RWPE2 (cell line): ENCODE measurements around the gene UBE2E2.

Source experiments
- ATAC-seq: fragments of 200-7000 bp; cut with Tn5 transposase; 3 replicates; pipeline ENCODE4 v1.9.1; 2021; ENCODE audit warnings: low read depth
- DNase-seq: peaks from one replicate; pipeline ENCODE4 v3.0.0-alpha.2; 2020; ENCODE audit warnings: low spot score
- H3K27ac ChIP-seq: fragments of 450-650 bp; 2 replicates; pipeline ENCODE4 v1.5.1; 2017; ENCODE audit warnings: mild to moderate bottlenecking; ENCODE audit not compliant: poor library complexity, severe bottlenecking
- H3K27me3 ChIP-seq: fragments of 250-450 bp; sonication (Bioruptor Pico); 2 replicates; pipeline ENCODE4 v1.5.1; 2021; ENCODE audit warnings: mild to moderate bottlenecking, moderate library complexity; ENCODE audit not compliant: insufficient read depth, poor library complexity, severe bottlenecking
- H3K36me3 ChIP-seq: fragments of 250-450 bp; sonication (Bioruptor Pico); 2 replicates; pipeline ENCODE4 v1.5.1; 2020; ENCODE audit warnings: low read depth, mild to moderate bottlenecking, moderate library complexity
- H3K4me1 ChIP-seq: fragments of 250-450 bp; sonication (Bioruptor Pico); 2 replicates; pipeline ENCODE4 v1.5.1; 2021; ENCODE audit warnings: mild to moderate bottlenecking, moderate library complexity; ENCODE audit not compliant: insufficient read depth, poor library complexity, severe bottlenecking
- H3K4me3 ChIP-seq: fragments of 250-450 bp; sonication (Bioruptor Pico); 2 replicates; pipeline ENCODE4 v1.5.1; 2021; ENCODE audit warnings: mild to moderate bottlenecking, moderate library complexity; ENCODE audit not compliant: severe bottlenecking
- H3K9me3 ChIP-seq: fragments of 250-450 bp; sonication (Bioruptor Pico); 2 replicates; pipeline ENCODE4 v1.5.1; 2021; ENCODE audit warnings: mild to moderate bottlenecking, moderate library complexity; ENCODE audit not compliant: severe bottlenecking
- TF ChIP-seq, protein P1 (sequence below): fragments of 450-650 bp; IDR thresholded peaks from one replicate; pipeline ENCODE4 v1.5.1; 2017; ENCODE audit warnings: mild to moderate bottlenecking, moderate library complexity; ENCODE audit not compliant: poor library complexity, severe bottlenecking

UBE2E2 gene

DNA sequence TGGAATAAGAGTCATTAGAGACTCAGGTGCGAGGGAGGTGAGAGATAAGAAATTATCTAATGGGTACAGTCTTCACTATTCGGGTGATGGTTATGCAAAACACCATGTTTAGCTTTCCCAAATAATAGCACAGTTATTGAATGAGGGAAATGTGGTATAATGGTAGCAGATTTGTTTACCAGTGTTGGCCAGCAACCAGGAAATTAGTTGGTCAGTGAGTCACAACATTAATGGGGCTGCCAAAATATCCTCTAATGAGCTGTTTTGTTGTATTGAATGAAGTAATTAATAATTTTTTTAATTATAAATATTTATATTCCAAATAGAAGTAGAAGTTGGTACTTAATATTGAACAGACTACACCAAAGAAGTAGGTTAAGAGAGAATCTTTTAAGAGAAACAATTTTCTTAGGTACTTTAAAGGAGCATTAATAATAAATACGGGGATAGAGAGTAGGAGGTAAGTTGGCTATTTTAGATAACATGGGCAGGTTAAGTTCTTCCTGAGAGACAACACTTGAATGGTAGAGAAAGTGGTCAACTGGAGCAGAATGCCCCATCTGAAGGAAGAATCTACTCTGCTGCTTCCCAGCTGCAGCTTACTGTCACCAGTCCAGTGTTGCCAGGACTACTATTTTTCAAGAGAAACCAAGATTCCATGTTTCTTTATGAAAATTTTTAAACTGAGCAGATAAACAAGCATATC lies 218.8 kb downstream of the UBE2E2 start:
- no peak overlapping the region for H3K4me3 ChIP-seq
- no peaks in the 10 kb centered on the region for H3K9me3 ChIP-seq
- H3K4me1 ChIP-seq: no peaks in the 10 kb centered on the region
- no peak for DNase-seq
- no peaks in the 10 kb centered on the region for H3K36me3 ChIP-seq
- H3K27ac ChIP-seq: no peak overlapping the region
- TF ChIP-seq, protein P1, sequence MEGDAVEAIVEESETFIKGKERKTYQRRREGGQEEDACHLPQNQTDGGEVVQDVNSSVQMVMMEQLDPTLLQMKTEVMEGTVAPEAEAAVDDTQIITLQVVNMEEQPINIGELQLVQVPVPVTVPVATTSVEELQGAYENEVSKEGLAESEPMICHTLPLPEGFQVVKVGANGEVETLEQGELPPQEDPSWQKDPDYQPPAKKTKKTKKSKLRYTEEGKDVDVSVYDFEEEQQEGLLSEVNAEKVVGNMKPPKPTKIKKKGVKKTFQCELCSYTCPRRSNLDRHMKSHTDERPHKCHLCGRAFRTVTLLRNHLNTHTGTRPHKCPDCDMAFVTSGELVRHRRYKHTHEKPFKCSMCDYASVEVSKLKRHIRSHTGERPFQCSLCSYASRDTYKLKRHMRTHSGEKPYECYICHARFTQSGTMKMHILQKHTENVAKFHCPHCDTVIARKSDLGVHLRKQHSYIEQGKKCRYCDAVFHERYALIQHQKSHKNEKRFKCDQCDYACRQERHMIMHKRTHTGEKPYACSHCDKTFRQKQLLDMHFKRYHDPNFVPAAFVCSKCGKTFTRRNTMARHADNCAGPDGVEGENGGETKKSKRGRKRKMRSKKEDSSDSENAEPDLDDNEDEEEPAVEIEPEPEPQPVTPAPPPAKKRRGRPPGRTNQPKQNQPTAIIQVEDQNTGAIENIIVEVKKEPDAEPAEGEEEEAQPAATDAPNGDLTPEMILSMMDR: no peak
- no peaks in the 10 kb centered on the region for H3K27me3 ChIP-seq
- ATAC-seq: no peak

DNA sequence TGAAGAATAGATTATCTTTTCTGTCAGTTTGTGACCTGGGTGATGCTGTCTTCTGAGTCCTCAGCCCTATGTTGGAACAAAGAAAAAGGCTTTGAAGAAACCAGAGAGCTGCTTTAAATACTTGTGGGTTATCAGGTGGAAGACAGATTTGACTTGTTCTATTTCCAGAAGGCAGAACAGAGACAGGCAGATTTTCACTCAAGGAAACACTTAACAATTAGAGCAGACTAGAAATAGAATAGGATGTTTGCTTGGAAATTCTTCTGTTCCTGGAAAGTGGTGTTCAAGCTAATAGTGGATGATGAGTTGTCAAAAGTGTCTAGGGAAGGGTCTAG lies 219.4 kb downstream of the UBE2E2 start:
- Histone ChIP-seq H3K36me3 (no peaks in the 10 kb centered on the region), H3K27ac (no peak overlapping the region), H3K4me1 (no peaks in the 10 kb centered on the region), H3K9me3 (no peaks in the 10 kb centered on the region), H3K27me3 (no peaks in the 10 kb centered on the region), H3K4me3 (no peak overlapping the region)
- DNase-seq (no peak), ATAC-seq (no peak)
- TF ChIP-seq, protein P1: no peak

DNA sequence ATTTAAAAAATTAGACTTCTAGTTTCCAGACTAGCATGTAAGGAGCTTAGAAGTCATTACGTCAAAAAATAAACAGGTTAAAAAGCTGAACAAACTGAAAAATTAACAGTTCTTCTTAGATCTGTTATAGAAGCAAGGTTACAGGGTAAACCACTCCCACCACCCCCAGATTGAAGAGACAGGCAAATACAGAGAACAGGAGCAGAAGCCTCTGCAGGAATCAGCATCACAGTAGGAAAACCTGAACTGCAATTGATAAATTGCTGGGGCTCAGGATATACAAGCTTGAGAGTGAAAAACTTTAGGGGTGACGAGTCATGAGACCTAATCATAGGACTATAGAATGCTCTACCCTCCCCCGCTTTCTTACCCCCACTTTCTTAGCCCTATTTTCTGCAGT lies 222.3 kb downstream of the UBE2E2 start:
- H3K36me3 ChIP-seq: no peaks in the 10 kb centered on the region
- no peaks in the 10 kb centered on the region for H3K9me3 ChIP-seq
- H3K27ac ChIP-seq: no peak overlapping the region
- H3K4me1 ChIP-seq: no peaks in the 10 kb centered on the region
- ATAC-seq (no peak), DNase-seq (no peak)
- H3K4me3 ChIP-seq: no peak overlapping the region
- TF ChIP-seq, protein P1: no peak
- no peaks in the 10 kb centered on the region for H3K27me3 ChIP-seq

DNA sequence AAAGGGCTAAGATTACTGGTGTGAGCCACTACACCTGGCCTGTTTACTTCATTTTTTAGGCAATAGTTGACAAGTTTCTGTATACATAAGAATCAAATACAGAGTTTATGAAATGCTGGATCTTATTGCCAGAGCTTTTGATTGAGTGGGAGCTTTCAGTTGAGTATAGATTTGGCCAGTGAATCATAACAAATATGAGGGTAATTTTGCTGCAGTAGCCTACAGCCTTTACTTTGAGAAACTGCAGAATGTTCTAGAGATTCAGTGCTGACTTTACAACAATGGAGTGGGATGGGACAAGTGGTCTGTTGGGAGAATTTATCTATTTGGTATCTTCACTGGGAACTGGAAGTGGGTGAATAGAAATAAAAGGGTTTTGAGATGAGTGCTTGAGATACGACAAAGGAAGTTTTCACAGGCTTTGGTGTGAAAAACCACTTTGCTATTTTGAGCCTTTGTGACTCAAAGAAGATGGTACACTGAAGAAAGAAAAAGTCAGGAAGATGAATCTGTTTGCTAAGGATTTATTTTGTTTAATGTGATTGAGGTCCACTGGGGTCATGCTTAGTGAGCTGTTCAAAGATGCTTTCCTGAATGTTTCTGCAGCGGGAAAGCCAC lies 227.8 kb downstream of the UBE2E2 start:
- no peak for ATAC-seq
- Histone ChIP-seq H3K36me3 (no peaks in the 10 kb centered on the region), H3K4me1 (no peaks in the 10 kb centered on the region), H3K27ac (no peak overlapping the region), H3K9me3 (no peaks in the 10 kb centered on the region), H3K27me3 (no peaks in the 10 kb centered on the region), H3K4me3 (no peak overlapping the region)
- TF ChIP-seq, protein P1: no peak
- no peak for DNase-seq

DNA sequence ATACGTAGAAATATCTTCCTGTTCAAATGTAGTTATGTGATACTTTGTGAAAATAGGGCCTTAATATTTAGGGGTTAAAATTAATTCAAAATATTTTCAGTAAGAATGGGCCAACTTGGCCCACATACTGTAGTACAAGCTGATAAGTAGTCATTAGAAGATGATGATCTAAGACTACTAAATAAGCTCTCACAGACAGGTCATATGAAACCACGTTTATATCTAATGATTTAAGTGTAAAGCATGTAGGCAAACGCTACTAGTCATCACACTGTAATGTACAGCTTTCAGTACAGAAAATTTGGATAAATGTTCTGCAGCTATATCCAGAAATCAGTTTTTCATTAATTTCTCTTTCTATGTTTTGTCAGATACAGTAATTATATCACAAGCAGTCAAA lies 228.6 kb downstream of the UBE2E2 start:
- TF ChIP-seq, protein P1: no peak
- no peak overlapping the region for H3K4me3 ChIP-seq
- ATAC-seq (no peak), DNase-seq (no peak)
- no peaks in the 10 kb centered on the region for H3K27me3 ChIP-seq
- H3K4me1 ChIP-seq: no peaks in the 10 kb centered on the region
- H3K36me3 ChIP-seq: no peaks in the 10 kb centered on the region
- H3K27ac ChIP-seq: no peak overlapping the region
- no peaks in the 10 kb centered on the region for H3K9me3 ChIP-seq
